DOHH2 (cell line): ENCODE results near the gene AGTRAP.

Experiments used
- H3F3A ChIP-seq: fragments of 200-600 bp; sonication (generic), shearing (Covaris generic); 2 replicates; pipeline ENCODE4 v1.6.0; 2016; ENCODE audit warnings: antibody characterized with exemption, mild to moderate bottlenecking; ENCODE audit not compliant: control insufficient read depth, insufficient read depth
- H3K27ac ChIP-seq: fragments of 200-600 bp; sonication (generic); 2 replicates; pipeline ENCODE4 v1.5.1; 2014; ENCODE audit warnings: low read depth, mild to moderate bottlenecking, low read length, moderate library complexity
- H3K27me3 ChIP-seq: fragments of 200-600 bp; sonication (generic); 2 replicates; pipeline ENCODE4 v1.6.1; 2014; ENCODE audit warnings: mild to moderate bottlenecking, low read length, mixed read lengths; ENCODE audit not compliant: control insufficient read depth
- H3K36me3 ChIP-seq: fragments of 200-600 bp; sonication (generic); 2 replicates; pipeline ENCODE4 v1.6.1; 2014; ENCODE audit warnings: mild to moderate bottlenecking, low read length, moderate library complexity, mixed read lengths; ENCODE audit not compliant: control insufficient read depth
- H3K4me1 ChIP-seq: fragments of 200-600 bp; sonication (generic); 2 replicates; pipeline ENCODE4 v1.6.1; 2014; ENCODE audit warnings: mild to moderate bottlenecking, low read length, mixed read lengths; ENCODE audit not compliant: control insufficient read depth
- H3K4me2 ChIP-seq: fragments of 200-600 bp; sonication (generic); 2 replicates; pipeline ENCODE4 v1.6.0; 2014; ENCODE audit warnings: mild to moderate bottlenecking, low read length, moderate library complexity
- H3K4me3 ChIP-seq: fragments of 200-600 bp; sonication (generic); 2 replicates; pipeline ENCODE4 v1.5.1; 2014; ENCODE audit warnings: mild to moderate bottlenecking, low read length, mixed read lengths
- H3K79me2 ChIP-seq: fragments of 200-600 bp; sonication (generic); 2 replicates; pipeline ENCODE4 v1.6.1; 2014; ENCODE audit warnings: mild to moderate bottlenecking, low read length, mixed read lengths; ENCODE audit not compliant: control insufficient read depth
- H3K9me2 ChIP-seq: fragments of 200-600 bp; sonication (generic); replicated peaks from 2 replicates; pipeline ENCODE4 v1.6.1; 2014; ENCODE audit warnings: mild to moderate bottlenecking, low read length, mixed read lengths; ENCODE audit not compliant: control insufficient read depth
- H3K9me3 ChIP-seq: fragments of 200-600 bp; sonication (generic); 2 replicates; pipeline ENCODE4 v1.6.1; 2014; ENCODE audit warnings: antibody characterized with exemption, low read length, mixed read lengths; ENCODE audit not compliant: control insufficient read depth, insufficient read depth
- H4K20me1 ChIP-seq: fragments of 200-600 bp; sonication (generic); 2 replicates; pipeline ENCODE4 v1.6.0; 2014; ENCODE audit warnings: low read depth, mild to moderate bottlenecking, antibody characterized with exemption, low read length, moderate library complexity; ENCODE audit not compliant: control insufficient read depth, insufficient read depth
- CTCF ChIP-seq: fragments of 200-600 bp; sonication (generic); IDR thresholded peaks from one replicate; pipeline ENCODE4 v1.5.1; 2014; ENCODE audit warnings: antibody characterized with exemption, mild to moderate bottlenecking, low read depth, low read length; ENCODE audit not compliant: poor library complexity, severe bottlenecking
- EZH2phosphoT487 ChIP-seq: fragments of 200-600 bp; sonication (generic); IDR thresholded peaks from 2 replicates; pipeline ENCODE4 v1.6.1; 2017; ENCODE audit warnings: borderline replicate concordance, mild to moderate bottlenecking, antibody characterized with exemption, low read length, moderate library complexity, mixed read lengths

The AGTRAP gene

GRCh38 chr1:11789126-11790067 is 53.5 kb downstream of the AGTRAP start:
- no peaks in the 10 kb centered on the region for H3K79me2 ChIP-seq
- no peak overlapping the region for H3K4me3 ChIP-seq
- no peaks in the 10 kb centered on the region for H3K27me3 ChIP-seq
- no peak overlapping the region for H3K27ac ChIP-seq
- no peaks in the 10 kb centered on the region for H3K9me3 ChIP-seq
- peaks cover 35% of the 10 kb centered on the region for H3K4me1 ChIP-seq
- peaks cover 29% of the 10 kb centered on the region; the same call in 1 of the 2 replicates for H3K36me3 ChIP-seq
- H3K9me2 ChIP-seq: no peaks in the 10 kb centered on the region
- H4K20me1 ChIP-seq: no peaks in the 10 kb centered on the region
- no peak for TF ChIP-seq EZH2phosphoT487
- TF ChIP-seq CTCF: no peak
- peaks cover 9% of the 10 kb centered on the region for H3F3A ChIP-seq
- no peak overlapping the region for H3K4me2 ChIP-seq

- H3K36me3 ChIP-seq: peaks cover 38% of the 10 kb centered on the region
- no peak for TF ChIP-seq EZH2phosphoT487
These were observed 54.4 kb downstream of the AGTRAP start for GRCh38 chr1:11790101-11790879.

GRCh38 chr1:11790880-11791715 is 55.2 kb downstream of the AGTRAP start:
- Histone ChIP-seq H3K9me2 (no peaks in the 10 kb centered on the region), H3K4me2 (no peak overlapping the region), H3F3A (peaks cover 6% of the 10 kb centered on the region), H3K4me3 (no peak overlapping the region), H3K79me2 (no peaks in the 10 kb centered on the region), H3K4me1 (peaks cover 19% of the 10 kb centered on the region), H3K27ac (no peak overlapping the region), H3K36me3 (peaks cover 46% of the 10 kb centered on the region), H3K9me3 (no peaks in the 10 kb centered on the region), H3K27me3 (no peaks in the 10 kb centered on the region), H4K20me1 (no peaks in the 10 kb centered on the region)
- TF ChIP-seq EZH2phosphoT487 (no peak), CTCF (no peak)

More at GRCh38 chr1:11790101-11790879, 54.4 kb downstream of the AGTRAP start:
- Histone ChIP-seq H3K9me2 (no peaks in the 10 kb centered on the region), H3K4me3 (no peak overlapping the region), H4K20me1 (no peaks in the 10 kb centered on the region), H3K27ac (no peak overlapping the region), H3K9me3 (no peaks in the 10 kb centered on the region), H3K27me3 (no peaks in the 10 kb centered on the region), H3K79me2 (no peaks in the 10 kb centered on the region), H3K4me1 (peaks cover 27% of the 10 kb centered on the region), H3K4me2 (no peak overlapping the region), H3F3A (peaks cover 9% of the 10 kb centered on the region)
